NT2/D1 (cell line): Measurements from ENCODE around the gene CASK.

Experiments
- DNase-seq: peaks from one replicate; pipeline ENCODE4 v3.0.0-alpha.2; 2011; ENCODE audit warnings: low read depth, low spot score
- H3K27me3 ChIP-seq: 2 replicates; pipeline ENCODE4 v1.6.0; 2011; ENCODE audit warnings: mild to moderate bottlenecking; ENCODE audit not compliant: insufficient read length, insufficient read depth
- H3K36me3 ChIP-seq: 2 replicates; pipeline ENCODE4 v1.6.1; 2011; ENCODE audit warnings: mild to moderate bottlenecking, low read length, mixed read lengths; ENCODE audit not compliant: insufficient read depth, insufficient read length
- H3K4me1 ChIP-seq: 2 replicates; pipeline ENCODE4 v1.5.1; 2011; ENCODE audit not compliant: insufficient read depth, insufficient read length
- H3K4me3 ChIP-seq: 2 replicates; pipeline ENCODE4 v1.5.1; 2011; ENCODE audit warnings: low read depth; ENCODE audit not compliant: insufficient read length
- H3K9ac ChIP-seq: 2 replicates; pipeline ENCODE4 v1.6.0; 2011; ENCODE audit warnings: low read depth; ENCODE audit not compliant: insufficient read length
- H3K9me3 ChIP-seq: 2 replicates; pipeline ENCODE4 v1.5.1; 2011; ENCODE audit warnings: mild to moderate bottlenecking, low read length; ENCODE audit not compliant: insufficient read depth
- SUZ12 ChIP-seq: IDR thresholded peaks from 2 replicates; pipeline ENCODE4 v1.6.1; 2011; ENCODE audit not compliant: insufficient read length, insufficient read depth; ENCODE audit errors: extremely low read depth
- YY1 ChIP-seq: IDR thresholded peaks from 2 replicates; pipeline ENCODE4 v1.6.1; 2011; ENCODE audit not compliant: insufficient read length, insufficient read depth
- ZNF274 ChIP-seq: IDR thresholded peaks from 2 replicates; pipeline ENCODE4 v1.6.1; 2011; ENCODE audit warnings: mild to moderate bottlenecking, low read depth, low read length

Gene CASK

GRCh38 chrX:41604766-41605543 lies 318.4 kb downstream of the CASK start:
- no peak overlapping the region for H3K9ac ChIP-seq
- DNase-seq, result no peak
- TF ChIP-seq SUZ12 (no peak), YY1 (no peak), ZNF274 (no peak)

GRCh38 chrX:41604177-41604576 lies 319.2 kb downstream of the CASK start:
- no peak for DNase-seq
- H3K9me3 ChIP-seq, result no peaks in the 10 kb centered on the region
- H3K9ac ChIP-seq, result no peak overlapping the region
- no peaks in the 10 kb centered on the region for H3K36me3 ChIP-seq
- H3K4me1 ChIP-seq, result no peaks in the 10 kb centered on the region
- no peak overlapping the region for H3K4me3 ChIP-seq
- H3K27me3 ChIP-seq, result no peaks in the 10 kb centered on the region
- TF ChIP-seq YY1 (no peak), SUZ12 (no peak), ZNF274 (no peak)

More at GRCh38 chrX:41604766-41605543, 318.4 kb downstream of the CASK start:
- no peaks in the 10 kb centered on the region for H3K9me3 ChIP-seq
- H3K4me1 ChIP-seq, result no peaks in the 10 kb centered on the region
- H3K4me3 ChIP-seq, result no peak overlapping the region
- H3K36me3 ChIP-seq, result no peaks in the 10 kb centered on the region
- H3K27me3 ChIP-seq, result no peaks in the 10 kb centered on the region

- no peaks in the 10 kb centered on the region for H3K4me1 ChIP-seq
- H3K4me3 ChIP-seq, result no peak overlapping the region
- no peaks in the 10 kb centered on the region for H3K9me3 ChIP-seq
- H3K36me3 ChIP-seq, result no peaks in the 10 kb centered on the region
- TF ChIP-seq YY1 (no peak), SUZ12 (no peak), ZNF274 (no peak)
- H3K9ac ChIP-seq, result no peak overlapping the region
- H3K27me3 ChIP-seq, result no peaks in the 10 kb centered on the region
- no peak for DNase-seq
Observed at GRCh38 chrX:41603596-41603995, 319.8 kb downstream of the CASK start.

- no peak for DNase-seq
- H3K4me3 ChIP-seq, result no peak overlapping the region
- no peaks in the 10 kb centered on the region for H3K36me3 ChIP-seq
- no peak overlapping the region for H3K9ac ChIP-seq
- no peaks in the 10 kb centered on the region for H3K4me1 ChIP-seq
- H3K27me3 ChIP-seq, result no peaks in the 10 kb centered on the region
- no peaks in the 10 kb centered on the region for H3K9me3 ChIP-seq
- no peak for TF ChIP-seq YY1
- TF ChIP-seq ZNF274, result no peak
- no peak for TF ChIP-seq SUZ12
Observed at GRCh38 chrX:41602816-41603345, 320.5 kb downstream of the CASK start.

- Histone ChIP-seq H3K4me3 (no peak overlapping the region), H3K27me3 (no peaks in the 10 kb centered on the region), H3K9me3 (no peaks in the 10 kb centered on the region), H3K4me1 (no peaks in the 10 kb centered on the region), H3K36me3 (no peaks in the 10 kb centered on the region), H3K9ac (no peak overlapping the region)
- DNase-seq, result no peak
- no peak for TF ChIP-seq SUZ12
- TF ChIP-seq ZNF274, result no peak
- no peak for TF ChIP-seq YY1
Observed at GRCh38 chrX:41600291-41600690, 323.1 kb downstream of the CASK start.

GRCh38 chrX:41599507-41599906 lies 323.8 kb downstream of the CASK start:
- DNase-seq, result no peak
- no peak for TF ChIP-seq YY1
- TF ChIP-seq ZNF274, result no peak
- no peak for TF ChIP-seq SUZ12

GRCh38 chrX:41596596-41596995 lies 326.8 kb downstream of the CASK start:
- no peak for TF ChIP-seq SUZ12
- TF ChIP-seq YY1, result no peak
- TF ChIP-seq ZNF274, result no peak
- H3K9ac ChIP-seq, result no peak overlapping the region
- DNase-seq, result no peak
- no peak overlapping the region for H3K4me3 ChIP-seq
- no peaks in the 10 kb centered on the region for H3K4me1 ChIP-seq
- no peaks in the 10 kb centered on the region for H3K9me3 ChIP-seq
- H3K27me3 ChIP-seq, result no peaks in the 10 kb centered on the region
- H3K36me3 ChIP-seq, result no peaks in the 10 kb centered on the region

More at GRCh38 chrX:41599507-41599906, 323.8 kb downstream of the CASK start:
- H3K4me3 ChIP-seq, result no peak overlapping the region
- H3K36me3 ChIP-seq, result no peaks in the 10 kb centered on the region
- no peak overlapping the region for H3K9ac ChIP-seq
- no peaks in the 10 kb centered on the region for H3K27me3 ChIP-seq
- H3K9me3 ChIP-seq, result no peaks in the 10 kb centered on the region
- H3K4me1 ChIP-seq, result no peaks in the 10 kb centered on the region
